ENCODE results near the gene NFYB. TPM values are rescaled to one million over a fixed set of nuclear protein-coding genes. Genes with fewer than 3 reads are reported as not detected.

Gene NFYB
- total and polyA plus RNA-seq, 2 donors (not counting 3 experiments of a cell fraction or from before 2014, with no cell fraction given), result 10.2 to 23.3 TPM

DNA sequence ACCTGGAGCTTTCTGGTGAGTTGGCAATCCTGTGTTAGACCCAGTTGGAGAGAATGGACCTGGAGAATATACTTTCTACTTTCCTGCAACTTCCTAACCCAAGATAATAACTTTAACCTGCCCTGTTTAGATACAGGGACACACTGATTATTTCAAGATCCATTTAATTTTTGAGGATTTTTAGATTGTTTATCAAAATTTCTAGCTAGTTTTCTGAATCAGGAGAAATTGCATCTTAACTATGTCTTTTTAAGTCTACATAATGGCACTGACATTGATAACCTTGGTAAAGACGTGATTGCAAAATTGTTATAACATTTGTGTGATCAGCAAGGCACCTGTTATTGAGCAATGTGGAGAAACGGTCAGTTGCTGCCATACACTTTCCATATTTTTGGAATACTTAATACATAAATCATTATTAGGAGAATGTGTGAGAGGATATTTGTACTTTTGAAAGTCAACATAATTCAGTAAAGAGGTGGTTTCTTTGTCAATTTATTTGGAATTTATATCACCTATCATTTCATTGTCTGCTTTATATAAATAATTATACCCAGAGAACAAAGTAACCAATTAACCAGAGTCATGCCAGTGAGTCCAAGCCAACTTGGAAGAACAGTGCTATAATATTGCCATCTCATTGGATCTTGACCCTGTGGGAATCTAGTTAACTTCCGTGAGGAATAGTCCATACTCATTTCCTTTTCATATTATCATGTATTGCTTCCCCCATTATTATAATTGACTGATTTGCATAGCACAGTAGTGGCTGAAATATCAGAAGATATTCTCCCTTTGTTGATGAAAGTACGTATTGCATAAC, 28.4 kb downstream of the NFYB start:
- ChIA-PET CTCF (interaction anchor here (0.8 to 4.2 kb wide), 32 partner anchors 10 to 340 kb away, joined by 3 to 106 read pairs (median 5); partner anchors contain the start of genes GLT8D2, HCFC2, NFYB and TDG), POLR2A (no interaction called here)
- no TSS peak for BruUV-seq (replicated peaks)

More for the DNA sequence above, 28.4 kb downstream of the NFYB start:
- Histone ChIP-seq H4K20me1 (replicated peaks; ENCODE audit: control insufficient read depth, extremely low read depth, insufficient read depth, low read length) (no peaks in the 10 kb centered on the region), H3K27ac (ENCODE audit: insufficient read depth, low read depth, low read length) (no peak overlapping the region), H3K36me3 (ENCODE audit: control insufficient read depth in 2 of 2, extremely low read depth in 1 of 2, insufficient read depth in 2 of 2, low read length in 2 of 2) (peaks cover 0 to 3% of the 10 kb centered on the region in 2 experiments), H3K9me1 (replicated peaks; ENCODE audit: control insufficient read depth, extremely low read depth, insufficient read depth, low read length) (no peaks in the 10 kb centered on the region), H3K9me3 (replicated peaks; ENCODE audit: control insufficient read depth, insufficient read depth, low read length) (no peaks in the 10 kb centered on the region), H2AFZ (ENCODE audit: low read depth, low read length) (no peak overlapping the region), H3K4me1 (ENCODE audit: control insufficient read depth, extremely low read depth, insufficient read depth, low read length) (no peaks in the 10 kb centered on the region), H3K79me2 (ENCODE audit: control insufficient read depth, insufficient read depth, low read length) (no peaks in the 10 kb centered on the region), H3K27me3 (ENCODE audit: control insufficient read depth in 2 of 2, insufficient read depth in 2 of 2, low read length in 2 of 2) (no peaks in the 10 kb centered on the region), H3K9ac (replicated peaks; ENCODE audit: extremely low read depth, insufficient read depth, low read length) (no peak overlapping the region), H3K4me3 (replicated peaks in 1 of 3; ENCODE audit: insufficient read depth in 1 of 3, low read depth in 1 of 3, low read length in 3 of 3) (no peak overlapping the region), H3K4me2 (ENCODE audit: insufficient read depth, low read length) (no peak overlapping the region)
- no peak for DNase-seq (ENCODE audit: low read depth, low spot score)
- intact Hi-C loops (cut with micrococcal nuclease), result loop anchor here (1.0 to 2.0 kb wide), 6 partner anchors 52 to 339 kb away; a partner anchor contains a TSS
- dilution Hi-C loops (cut with MboI; ENCODE audit: extremely low pct_ligation_motif_present, low sequenced_read_pairs), result no loop called here
- FAIRE-seq, result no peak
- TF ChIP-seq, protein P1, sequence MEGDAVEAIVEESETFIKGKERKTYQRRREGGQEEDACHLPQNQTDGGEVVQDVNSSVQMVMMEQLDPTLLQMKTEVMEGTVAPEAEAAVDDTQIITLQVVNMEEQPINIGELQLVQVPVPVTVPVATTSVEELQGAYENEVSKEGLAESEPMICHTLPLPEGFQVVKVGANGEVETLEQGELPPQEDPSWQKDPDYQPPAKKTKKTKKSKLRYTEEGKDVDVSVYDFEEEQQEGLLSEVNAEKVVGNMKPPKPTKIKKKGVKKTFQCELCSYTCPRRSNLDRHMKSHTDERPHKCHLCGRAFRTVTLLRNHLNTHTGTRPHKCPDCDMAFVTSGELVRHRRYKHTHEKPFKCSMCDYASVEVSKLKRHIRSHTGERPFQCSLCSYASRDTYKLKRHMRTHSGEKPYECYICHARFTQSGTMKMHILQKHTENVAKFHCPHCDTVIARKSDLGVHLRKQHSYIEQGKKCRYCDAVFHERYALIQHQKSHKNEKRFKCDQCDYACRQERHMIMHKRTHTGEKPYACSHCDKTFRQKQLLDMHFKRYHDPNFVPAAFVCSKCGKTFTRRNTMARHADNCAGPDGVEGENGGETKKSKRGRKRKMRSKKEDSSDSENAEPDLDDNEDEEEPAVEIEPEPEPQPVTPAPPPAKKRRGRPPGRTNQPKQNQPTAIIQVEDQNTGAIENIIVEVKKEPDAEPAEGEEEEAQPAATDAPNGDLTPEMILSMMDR (IDR thresholded peaks at IDR 0.05; ENCODE audit: extremely low read depth in 1 of 2, insufficient read depth in 1 of 2, low read depth in 1 of 2, low read length in 2 of 2), result no peak
- TF ChIP-seq EZH2 (IDR thresholded peaks at IDR 0.05; ENCODE audit: borderline replicate concordance, low read depth, low read length, severe bottlenecking), result no peak
- no peak for TF ChIP-seq JUN (IDR thresholded peaks at IDR 0.05; ENCODE audit: borderline replicate concordance, insufficient read depth, insufficient read length, low read depth)
- no peak for TF ChIP-seq FOS (IDR thresholded peaks at IDR 0.05; ENCODE audit: borderline replicate concordance, insufficient read depth, low read length)
- no peak for TF ChIP-seq MYC (IDR thresholded peaks at IDR 0.05; ENCODE audit: low read depth, low read length)
- TF ChIP-seq POLR2AphosphoS5 (IDR thresholded peaks at IDR 0.05; ENCODE audit: insufficient read depth, low read depth, low read length), result no peak
- TF ChIP-seq, protein P2, sequence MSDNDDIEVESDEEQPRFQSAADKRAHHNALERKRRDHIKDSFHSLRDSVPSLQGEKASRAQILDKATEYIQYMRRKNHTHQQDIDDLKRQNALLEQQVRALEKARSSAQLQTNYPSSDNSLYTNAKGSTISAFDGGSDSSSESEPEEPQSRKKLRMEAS (IDR thresholded peaks at IDR 0.05; ENCODE audit: insufficient read depth, insufficient read length), result no peak
- TF ChIP-seq GATA2 (IDR thresholded peaks at IDR 0.05; ENCODE audit: insufficient read depth, insufficient read length, low read depth, low read length), result no peak
- no peak for TF ChIP-seq POLR2A (IDR thresholded peaks at IDR 0.05; ENCODE audit: low read depth, low read length)

All from endothelial cell of umbilical vein (primary cell).